Activated CD4-positive, alpha-beta T cell treated with anti-CD3 and anti-CD28 coated beads for 24 hours (primary cell): Measurements from ENCODE around the gene RHOBTB3.

ENCODE experiments used
- DNase-seq, 2 donors: peaks; one replicate each; pipeline ENCODE4 v3.0.0-alpha.2; 2020; ENCODE audit warnings: low read depth in 2 of 2

RHOBTB3 gene

DNA sequence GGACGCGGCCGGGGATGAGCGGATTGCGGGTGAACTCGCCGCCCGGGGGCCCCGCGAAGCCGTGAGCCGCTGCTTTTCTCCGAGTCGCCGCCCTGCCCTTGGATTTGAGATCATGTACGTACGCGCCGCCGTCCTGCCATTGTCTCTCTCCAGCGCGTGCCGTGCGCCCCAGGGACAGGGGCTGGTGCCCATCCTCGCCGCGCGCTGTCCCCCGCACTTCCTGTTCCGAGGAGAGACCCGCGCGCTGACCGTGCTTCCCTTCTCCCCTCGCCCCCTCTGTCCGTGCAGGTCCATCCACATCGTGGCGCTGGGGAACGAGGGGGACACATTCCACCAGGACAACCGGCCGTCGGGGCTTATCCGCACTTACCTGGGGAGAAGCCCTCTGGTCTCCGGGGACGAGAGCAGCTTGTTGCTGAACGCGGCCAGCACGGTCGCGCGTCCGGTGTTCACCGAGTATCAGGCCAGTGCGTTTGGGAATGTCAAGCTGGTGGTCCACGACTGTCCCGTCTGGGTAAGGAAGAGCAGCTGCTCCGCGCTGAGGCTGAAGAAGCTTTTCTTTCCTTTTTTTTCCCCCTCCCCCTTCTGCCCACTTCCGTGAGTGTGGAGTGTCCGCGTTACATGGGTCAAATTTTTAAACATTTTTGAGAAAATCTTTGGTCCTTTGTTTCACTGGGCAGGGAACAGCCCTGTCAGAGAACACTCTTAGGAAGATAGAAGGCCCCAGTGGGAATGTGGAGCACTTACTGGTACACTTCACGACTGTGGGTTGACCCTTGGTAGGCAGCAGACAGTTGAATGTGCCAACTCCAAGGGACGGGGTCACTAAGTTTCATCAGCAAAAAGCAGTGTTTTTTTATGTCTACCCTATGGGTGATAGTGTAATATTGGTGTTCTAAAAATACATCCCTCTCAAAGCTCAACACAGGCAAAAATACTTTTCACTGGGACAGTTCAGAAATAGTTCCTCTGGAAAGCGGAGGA, 727 bp downstream of the RHOBTB3 start:
- DNase-seq = peak in 1 of 2 donors; percentile 18

DNA sequence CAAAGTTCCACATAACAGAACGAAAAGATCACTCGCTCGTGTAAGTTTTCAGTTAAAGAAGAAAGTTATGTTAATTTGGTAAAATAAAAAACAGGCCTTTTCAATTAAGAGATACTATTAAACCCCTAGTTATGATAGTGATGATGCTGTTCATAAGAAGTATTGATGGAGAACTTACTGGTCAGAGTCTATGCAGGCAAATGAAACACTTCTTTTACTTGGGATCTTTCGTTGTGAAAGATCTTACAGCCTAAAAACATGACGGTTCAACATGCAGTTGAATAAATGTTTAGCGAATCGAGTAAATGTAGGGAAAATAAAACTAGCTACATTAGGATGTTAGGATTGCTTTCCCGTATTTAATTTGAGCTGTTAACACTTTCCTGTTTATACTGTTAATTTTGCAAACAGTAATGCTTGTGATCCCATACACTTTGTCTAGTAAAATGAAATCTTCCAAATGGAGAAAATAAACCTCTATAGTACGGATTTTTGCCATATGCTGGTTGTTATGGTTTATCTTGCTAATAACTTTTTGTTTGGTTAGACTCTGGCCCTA, 2.0 kb downstream of the RHOBTB3 start:
- no peak for DNase-seq

DNA sequence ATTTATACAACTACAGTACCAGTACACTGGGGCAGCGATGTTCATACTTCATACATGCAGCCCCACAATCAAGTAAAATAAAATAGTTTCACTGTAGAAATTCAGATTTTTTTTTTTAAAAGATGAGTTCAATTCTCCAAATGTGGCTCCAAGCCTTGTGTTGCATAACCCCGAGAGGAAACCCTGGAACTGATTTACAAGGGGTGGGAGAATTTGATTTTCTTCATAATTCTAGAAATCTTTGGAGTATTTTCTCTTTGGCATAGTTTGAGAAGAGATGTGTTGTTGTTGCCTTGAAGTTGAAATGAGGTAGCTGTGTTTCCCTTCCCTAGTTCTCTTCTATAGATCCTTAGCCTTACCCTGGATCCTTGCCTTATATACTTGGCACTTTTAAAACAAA, 3.1 kb downstream of the RHOBTB3 start:
- no peak for DNase-seq

DNA sequence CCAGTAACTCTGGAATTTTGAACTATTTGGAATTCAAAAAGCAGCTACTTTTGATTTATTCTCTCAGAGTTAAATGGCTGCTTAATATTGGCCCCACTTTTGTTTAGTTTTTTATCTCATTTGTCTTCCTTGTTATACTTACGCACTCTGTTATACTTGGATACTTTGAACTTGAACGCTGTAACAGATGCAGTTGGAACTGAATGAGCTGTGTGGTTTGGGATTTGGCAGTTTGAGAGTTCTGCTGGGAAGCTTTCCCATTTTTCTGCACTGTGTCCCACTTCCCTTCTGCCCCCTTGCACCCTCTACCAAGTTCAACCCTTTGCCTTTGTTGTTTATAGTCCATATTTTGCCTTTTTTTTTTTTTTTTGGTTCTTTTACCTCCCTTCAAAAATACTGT, 3.8 kb downstream of the RHOBTB3 start:
- no peak for DNase-seq

DNA sequence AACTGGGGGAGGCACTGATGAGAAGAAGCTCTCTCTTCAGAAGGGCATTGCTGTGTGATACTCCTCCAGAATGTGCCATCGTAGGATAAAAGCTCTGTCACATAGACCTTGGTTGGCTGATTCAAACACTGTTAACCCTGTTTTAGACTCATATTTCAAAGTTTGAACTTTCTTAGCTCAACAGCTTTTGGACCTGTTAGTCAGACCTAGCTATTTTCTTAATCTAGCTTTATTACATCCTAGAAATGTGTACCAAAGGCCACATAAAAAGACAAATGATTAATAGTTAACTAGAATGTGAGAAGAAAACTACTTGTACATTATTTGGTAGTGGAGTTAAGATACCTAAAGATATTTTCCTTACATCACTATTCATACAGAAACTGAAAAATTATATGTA, 4.3 kb downstream of the RHOBTB3 start:
- DNase-seq = no peak

DNA sequence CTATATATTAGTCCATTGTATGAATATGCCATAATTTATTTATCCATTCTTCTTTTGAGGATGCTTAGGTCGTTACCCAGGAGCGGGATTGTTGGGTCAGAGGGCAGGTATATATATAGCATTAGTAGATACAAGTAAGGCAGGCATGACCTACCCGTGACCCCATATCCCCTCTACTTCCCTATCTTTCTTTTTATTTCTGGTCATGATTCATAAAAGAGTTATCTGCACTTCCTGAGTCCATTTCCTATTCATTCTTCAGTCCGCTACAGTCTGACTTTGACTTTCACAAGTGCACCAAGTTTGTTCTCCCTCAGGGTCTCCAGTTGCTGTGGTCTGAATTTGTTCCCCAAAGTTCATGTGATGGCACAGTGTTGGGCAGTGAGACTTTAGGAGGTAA, 6.9 kb downstream of the RHOBTB3 start:
- DNase-seq = no peak

DNA sequence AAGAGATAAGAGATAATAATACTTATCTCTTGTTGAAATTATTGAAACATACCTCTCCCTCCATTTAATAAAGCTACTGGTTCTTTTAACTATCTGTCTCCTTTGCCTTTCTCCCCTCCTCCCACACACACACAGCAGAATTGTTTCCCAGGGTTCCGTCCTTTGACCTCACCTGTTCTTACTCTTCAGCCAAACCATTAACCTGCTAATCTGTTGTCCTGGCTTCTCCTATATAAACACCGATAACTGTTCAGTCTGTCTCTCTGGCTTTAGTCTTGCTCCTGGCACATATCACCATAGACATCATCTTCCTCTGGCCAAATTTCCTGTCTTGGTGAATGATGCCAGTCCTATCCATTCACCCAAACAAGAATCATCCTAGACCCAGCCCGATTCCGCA, 7.7 kb downstream of the RHOBTB3 start:
- DNase-seq = no peak

DNA sequence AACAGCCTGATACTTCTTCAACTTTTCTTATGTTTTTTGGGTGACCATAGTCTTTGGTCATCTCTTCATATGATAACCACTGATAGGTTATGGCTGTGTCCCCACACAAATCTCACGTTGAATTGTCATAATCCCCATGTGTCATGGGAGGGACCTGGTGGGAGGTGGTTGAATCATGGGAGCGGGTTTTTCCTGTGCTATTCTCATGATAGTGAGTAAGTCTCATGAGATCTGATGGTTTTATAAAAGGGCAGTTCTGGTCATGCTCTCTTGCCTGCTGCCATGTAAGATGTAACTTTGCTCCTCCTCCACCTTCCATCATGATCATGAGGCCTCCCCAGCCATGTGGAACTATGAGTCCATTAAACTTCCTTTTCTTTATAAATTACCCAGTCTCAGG, 8.7 kb downstream of the RHOBTB3 start:
- DNase-seq = no peak

DNA sequence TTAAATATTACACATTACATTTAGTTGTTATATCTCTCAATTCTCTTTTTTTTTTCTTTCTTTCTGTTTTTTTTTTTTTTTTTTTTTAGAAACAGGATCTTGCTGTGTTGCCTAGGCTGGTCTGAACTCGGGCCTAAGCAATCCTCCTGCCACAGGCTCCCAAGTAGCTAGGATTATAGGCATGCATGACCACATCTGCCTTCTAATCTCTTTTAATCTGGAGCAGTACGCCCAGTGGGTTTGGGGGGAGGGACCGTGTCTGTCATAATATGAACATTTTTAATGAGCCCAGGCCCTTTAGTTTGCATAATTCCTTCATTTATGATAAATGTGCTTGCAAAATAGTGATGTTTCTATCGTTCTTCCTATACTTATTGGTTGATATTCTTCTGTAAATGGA, 10.3 kb downstream of the RHOBTB3 start:
- no peak for DNase-seq

DNA sequence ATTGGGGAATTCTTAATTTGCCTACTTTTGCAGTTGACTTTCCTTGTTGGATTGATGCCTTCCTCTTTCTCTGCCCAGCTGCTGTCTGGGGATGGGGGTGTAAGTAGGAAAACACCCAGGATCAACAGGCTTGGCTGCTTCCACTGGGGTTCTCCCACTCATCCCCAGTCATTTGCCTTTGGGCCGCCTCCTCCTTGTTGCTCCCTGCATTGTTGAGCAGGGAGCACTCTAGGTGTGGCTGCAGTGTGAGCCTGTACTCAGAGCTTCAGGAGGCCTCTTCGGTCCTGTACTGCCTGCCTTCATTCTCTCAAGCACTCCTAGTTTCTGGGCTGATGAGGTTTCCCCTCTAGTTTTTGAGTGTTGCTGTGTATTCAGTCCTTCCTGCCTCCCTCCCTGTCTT, 12.1 kb downstream of the RHOBTB3 start:
- no peak for DNase-seq

DNA sequence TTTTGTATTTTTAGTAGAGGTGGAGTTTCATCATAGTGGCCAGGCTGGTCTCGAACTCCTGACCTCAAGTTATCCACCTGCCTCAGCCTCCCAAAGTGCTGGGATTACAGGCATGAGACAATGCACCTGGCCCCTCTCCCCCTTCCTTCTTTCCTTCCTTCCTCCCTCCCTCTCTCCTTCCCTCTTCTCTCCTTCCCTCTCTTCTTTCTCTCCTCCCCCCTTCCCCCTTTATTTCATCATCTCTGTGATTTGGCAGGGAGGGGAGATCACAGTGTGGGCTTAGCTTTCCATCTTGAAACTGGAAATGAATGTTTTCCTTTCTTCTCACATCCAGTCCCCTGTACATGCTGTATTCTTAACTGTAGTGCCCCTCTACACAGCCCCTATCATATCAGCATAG, 12.7 kb downstream of the RHOBTB3 start:
- DNase-seq = no peak

DNA sequence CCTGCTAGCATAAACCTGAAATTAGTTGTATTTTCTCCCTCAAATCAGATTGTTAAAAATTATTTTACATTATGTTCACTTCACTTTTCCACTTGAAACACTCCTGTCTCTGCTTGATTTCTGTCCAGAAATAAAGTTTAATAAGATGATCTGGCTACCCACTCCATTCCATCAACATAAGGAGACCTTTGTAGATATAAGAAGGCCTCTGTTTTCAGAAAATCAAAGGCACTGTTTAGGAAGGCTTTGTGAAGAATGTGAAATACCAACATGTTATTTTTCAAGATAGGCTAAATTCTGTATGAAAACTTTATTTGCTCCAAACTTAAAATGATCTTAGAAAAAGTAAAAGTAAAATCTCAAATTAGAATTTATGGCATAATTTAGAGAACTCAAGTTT, 15.1 kb downstream of the RHOBTB3 start:
- no peak for DNase-seq

DNA sequence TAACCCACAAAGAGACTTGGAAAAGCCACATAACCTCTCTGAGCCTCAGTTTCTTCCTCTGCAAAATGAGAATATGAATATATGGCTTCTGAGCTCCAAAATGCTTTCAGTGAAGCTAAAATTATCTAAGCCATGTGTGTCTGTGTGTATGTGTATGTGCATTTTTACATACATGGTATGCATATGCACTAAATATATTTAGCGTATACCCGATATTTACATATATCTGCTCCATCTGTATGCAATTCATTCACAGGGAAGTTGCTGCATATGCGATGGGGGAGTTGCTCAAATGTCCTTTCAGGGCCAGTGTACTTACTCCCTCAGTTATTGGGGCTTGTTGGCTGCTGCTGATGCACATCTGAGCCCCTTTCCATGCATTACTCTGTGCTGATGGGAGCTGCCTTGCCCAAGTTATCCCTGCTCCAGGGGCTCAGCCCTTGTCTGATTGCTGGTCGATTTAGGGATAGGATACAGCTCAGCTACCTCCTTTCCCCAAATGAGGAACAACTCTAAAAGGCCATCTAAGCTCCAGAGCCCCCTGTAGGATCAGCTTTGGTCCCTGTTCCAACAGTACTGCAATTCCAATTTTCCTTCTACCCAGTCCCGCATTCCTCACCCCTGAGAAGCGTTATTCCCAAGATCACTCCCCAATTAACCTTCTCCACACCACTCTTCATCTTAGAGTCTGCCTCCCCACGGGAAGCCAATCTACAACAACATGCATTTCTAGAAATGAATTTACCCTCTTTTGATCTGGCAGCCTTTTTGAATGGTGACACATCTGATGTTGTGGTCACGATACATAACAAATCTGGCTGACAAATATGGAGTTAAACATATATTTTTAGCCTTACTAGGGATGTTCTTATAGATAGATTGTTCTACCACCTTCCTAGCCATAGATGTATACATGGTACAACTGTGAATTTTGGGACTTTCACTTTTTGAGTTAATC, 15.9 kb downstream of the RHOBTB3 start:
- DNase-seq = no peak

DNA sequence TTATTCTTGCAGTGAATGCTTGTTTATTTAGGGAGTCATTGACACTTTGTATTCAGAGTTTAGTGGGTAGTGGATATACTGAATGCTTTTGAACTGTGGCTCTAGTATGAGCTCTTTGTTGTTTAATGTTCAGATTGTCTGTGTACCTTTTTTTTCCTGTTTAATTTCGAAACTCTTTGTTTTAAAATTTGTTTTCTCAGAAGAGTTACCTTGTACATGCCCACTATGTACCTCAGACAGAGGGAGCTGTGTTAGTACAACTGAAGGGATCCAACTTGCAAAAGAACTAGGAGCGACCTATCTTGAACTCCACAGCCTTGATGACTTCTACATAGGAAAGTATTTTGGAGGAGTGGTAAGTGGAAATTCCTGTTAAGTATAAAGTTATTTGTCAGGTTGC, 17.0 kb downstream of the RHOBTB3 start:
- no peak for DNase-seq

DNA sequence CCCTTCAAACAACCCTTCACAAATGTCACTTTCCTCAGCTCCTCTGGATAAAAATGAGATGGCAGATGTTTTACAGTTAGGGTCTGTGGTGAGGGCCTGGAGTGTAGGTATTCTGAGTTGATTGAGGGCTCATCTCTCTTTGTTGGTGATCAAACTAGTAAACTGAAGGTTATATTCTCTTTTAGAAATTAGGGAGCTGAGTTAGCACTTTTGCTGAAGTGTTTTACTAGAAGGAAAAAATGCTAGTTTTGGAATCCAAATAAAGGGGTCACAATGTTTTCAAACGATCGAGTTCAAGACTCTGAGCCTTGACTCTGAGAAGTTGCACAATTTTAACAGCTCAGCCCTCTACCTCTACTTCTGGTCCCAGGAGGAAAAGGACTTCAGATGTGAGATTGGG, 23.4 kb downstream of the RHOBTB3 start:
- DNase-seq = no peak

DNA sequence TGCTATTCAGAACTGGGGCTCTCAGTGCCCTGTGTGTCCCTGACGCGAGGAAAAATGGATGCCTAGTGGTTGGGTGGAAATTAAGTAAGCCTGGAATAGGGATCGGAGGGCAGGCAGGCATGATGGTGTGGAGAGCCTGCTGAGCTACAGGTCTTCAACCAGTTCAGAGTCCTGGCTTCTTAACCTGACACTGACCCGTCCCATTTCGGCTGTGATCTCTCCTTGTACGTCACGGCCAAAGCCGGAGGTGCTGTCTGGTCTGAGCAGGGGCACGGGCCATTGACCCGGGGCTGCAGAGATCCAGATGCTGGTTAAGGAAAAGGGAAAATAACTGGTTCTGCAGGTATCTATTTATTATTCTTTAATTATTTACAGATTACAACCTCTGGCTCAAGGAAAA, 27.9 kb downstream of the RHOBTB3 start:
- DNase-seq = no peak

DNA sequence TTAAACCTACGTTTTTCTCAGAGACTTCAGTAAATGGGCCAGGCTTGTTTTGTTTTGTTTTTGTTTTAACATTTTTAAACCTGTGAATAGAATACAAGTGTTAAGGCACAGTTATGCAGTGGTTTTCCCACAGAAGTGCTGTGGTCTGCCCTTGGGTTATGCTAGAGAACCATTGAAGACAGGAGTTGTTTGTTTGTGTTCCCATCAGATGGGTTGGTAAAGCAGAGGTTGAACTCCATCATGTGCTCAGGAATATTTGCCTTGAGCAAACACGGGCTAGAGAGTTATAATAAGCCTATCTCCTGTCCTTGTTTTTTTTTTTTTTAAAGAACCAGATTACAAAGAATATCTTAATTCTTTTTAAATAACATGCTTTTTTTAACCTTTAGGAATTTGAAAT, 28.5 kb downstream of the RHOBTB3 start:
- DNase-seq = no peak

DNA sequence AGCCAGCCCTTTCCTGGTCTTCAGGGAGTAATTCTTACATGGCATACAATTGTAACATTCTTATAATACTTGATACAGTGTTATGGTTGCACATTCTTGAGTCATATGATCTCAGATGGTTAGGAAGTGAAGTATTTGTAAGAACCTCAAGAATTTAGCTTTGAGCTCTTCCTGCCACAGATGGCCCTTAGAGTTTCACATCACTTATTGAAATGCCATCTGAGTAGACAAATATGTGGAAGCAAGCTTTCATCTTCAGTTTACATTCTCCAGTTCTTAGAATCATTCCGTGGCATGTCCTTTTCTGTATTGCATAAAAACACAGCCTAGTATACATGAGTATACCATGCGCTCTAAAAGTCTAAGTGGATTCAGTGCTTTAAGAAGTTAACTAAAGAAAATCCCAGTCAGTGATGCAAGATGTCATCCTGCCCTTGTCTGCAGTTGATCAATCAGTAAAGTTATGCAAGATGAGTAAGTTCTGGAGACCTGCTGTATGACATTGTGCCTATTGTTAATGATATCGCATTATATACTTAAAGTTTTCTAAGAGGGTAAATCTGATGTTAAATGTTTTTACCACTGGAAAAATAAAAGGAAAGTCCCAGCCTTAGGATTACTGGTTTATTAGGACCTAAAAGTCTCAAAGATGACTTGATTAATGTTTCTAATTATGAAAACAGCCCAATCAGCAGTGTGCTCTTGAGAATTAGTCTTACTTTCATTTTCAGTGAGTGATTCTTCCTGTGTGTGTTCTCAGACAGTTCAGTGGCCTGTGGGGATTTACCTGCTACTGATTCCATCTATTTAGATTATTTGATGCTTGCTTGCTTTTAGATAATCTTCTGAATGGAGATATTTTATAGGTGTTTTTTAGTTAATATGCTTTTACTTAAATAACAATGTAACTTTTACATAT, 29.4 kb downstream of the RHOBTB3 start:
- DNase-seq = no peak

DNA sequence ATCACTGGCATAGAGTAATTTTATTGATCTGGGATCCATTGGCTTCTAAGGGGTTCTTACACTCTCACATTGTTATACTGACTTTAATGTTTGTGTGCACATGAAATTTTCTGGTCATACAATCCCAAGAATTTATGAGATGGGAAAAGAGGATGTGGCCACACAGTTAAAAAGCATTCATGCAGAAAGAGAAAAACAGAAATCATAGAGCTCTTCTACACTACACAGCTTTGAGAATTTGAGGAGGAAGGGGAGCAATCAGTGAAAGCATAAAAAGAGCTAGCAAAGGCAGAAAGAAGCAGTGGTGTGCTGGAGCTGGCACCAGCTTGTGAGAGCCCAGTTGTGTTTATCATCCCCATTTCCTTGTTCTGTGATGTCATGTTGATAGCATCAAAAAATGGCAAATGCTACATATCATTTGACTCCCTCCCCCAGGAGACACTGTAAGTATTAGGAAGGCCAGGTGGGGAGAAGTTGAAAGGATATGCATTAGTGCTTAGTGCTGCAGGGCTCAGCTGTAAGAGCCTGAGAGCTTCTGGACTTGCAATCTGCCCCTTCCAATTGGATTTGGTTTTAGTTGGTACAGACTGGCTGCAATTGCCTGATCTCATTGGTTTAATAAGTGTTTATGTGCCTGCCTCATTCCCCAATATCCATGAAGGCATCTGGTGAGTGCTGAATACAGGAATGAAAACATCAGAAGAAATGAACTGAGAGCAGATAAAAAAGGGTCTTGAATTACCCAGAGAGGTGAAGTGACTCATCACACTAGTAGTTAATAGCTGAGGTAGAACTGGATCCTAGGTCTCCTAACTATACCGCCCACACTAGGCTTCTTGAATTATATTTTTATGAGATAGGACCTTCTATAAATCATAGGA, 30.9 kb downstream of the RHOBTB3 start:
- DNase-seq = no peak

DNA sequence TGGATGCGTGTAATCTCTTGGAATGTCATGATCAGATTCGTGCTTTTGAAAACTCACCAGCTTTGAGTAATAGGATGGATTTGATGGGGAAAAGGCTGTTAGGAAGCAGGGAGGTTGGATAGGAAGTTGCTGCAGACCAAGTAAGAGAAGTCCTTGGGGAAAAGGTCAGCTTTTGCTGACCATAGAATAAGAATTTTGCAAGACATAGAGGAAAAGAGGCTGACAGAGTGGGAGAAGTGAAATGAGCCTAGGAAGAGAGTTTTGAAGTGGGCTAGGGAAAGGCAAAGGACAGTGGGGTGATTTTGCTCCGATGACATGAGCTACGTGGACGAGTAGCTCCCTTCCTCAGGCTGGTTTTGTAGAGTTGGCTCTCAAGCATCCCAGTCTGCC, 31.5 kb downstream of the RHOBTB3 start:
- DNase-seq = no peak
